Brain microvascular endothelial cell (primary cell): Measurements from ENCODE around the gene CENPK.

Experiments
- DNase-seq: peaks from one replicate; pipeline ENCODE4 v3.0.0-alpha.2; 2020
- H3K27ac ChIP-seq: fragments of 250-450 bp; sonication (Bioruptor Pico); 2 replicates; pipeline ENCODE4 v1.5.1; 2020; ENCODE audit warnings: mild to moderate bottlenecking, moderate library complexity
- H3K27me3 ChIP-seq: fragments of 250-450 bp; sonication (Bioruptor Pico); replicated peaks from 2 replicates; pipeline ENCODE4 v1.5.1; 2020; ENCODE audit warnings: mild to moderate bottlenecking
- H3K36me3 ChIP-seq: fragments of 250-450 bp; sonication (Bioruptor Pico); replicated peaks from 2 replicates; pipeline ENCODE4 v1.5.1; 2020; ENCODE audit warnings: mild to moderate bottlenecking
- H3K4me3 ChIP-seq: 2 replicates; pipeline ENCODE4 v1.5.1; 2011; ENCODE audit warnings: low read depth, mild to moderate bottlenecking, control low read depth, low read length, moderate library complexity
- CTCF ChIP-seq: IDR thresholded peaks from 2 replicates; pipeline ENCODE4 v1.5.1; 2011; ENCODE audit warnings: low read depth, mild to moderate bottlenecking, moderate library complexity, low read length, control low read depth, inconsistent platforms; ENCODE audit errors: missing control alignments
- in situ Hi-C: cut with HindIII; loops from 2 replicates; pipeline ENCODE4 v1.10.0; 2017; ENCODE audit warnings: low sequenced_read_pairs, low pct_ligation_motif_present

CENPK gene

GRCh38 chr5:65530904-65531303, 32.1 kb downstream of the CENPK start:
- Histone ChIP-seq H3K27ac (no peak overlapping the region), H3K36me3 (no peaks in the 10 kb centered on the region), H3K27me3 (no peaks in the 10 kb centered on the region), H3K4me3 (no peak overlapping the region)
- no peak for DNase-seq
- TF ChIP-seq CTCF: no peak
- in situ Hi-C loops: no loop called here

- Histone ChIP-seq H3K4me3 (no peak overlapping the region), H3K27ac (no peak overlapping the region), H3K36me3 (no peaks in the 10 kb centered on the region), H3K27me3 (no peaks in the 10 kb centered on the region)
- in situ Hi-C loops: no loop called here
- no peak for DNase-seq
- TF ChIP-seq CTCF: no peak
These were observed 37.2 kb downstream of the CENPK start for GRCh38 chr5:65525726-65526125.

GRCh38 chr5:65512170-65512937, 50.6 kb downstream of the CENPK start:
- no peak overlapping the region for H3K27ac ChIP-seq
- H3K36me3 ChIP-seq: no peaks in the 10 kb centered on the region
- in situ Hi-C loops: no loop called here
- no peak overlapping the region for H3K4me3 ChIP-seq
- no peaks in the 10 kb centered on the region for H3K27me3 ChIP-seq
- no peak for DNase-seq
- TF ChIP-seq CTCF: no peak

- DNase-seq: no peak
- no peaks in the 10 kb centered on the region for H3K27me3 ChIP-seq
- H3K4me3 ChIP-seq: no peak overlapping the region
- no peaks in the 10 kb centered on the region for H3K36me3 ChIP-seq
- TF ChIP-seq CTCF: no peak
- no peak overlapping the region for H3K27ac ChIP-seq
- in situ Hi-C loops: no loop called here
These were observed 54.0 kb downstream of the CENPK start for GRCh38 chr5:65508978-65509377.

- in situ Hi-C loops: no loop called here
- peak; percentile 14 for DNase-seq
- H3K27ac ChIP-seq: no peak overlapping the region
These were observed 56.0 kb downstream of the CENPK start for GRCh38 chr5:65506961-65507360.

More at GRCh38 chr5:65506961-65507360, 56.0 kb downstream of the CENPK start:
- no peaks in the 10 kb centered on the region for H3K27me3 ChIP-seq
- no peak overlapping the region for H3K4me3 ChIP-seq
- TF ChIP-seq CTCF: no peak
- no peaks in the 10 kb centered on the region for H3K36me3 ChIP-seq
